Dedifferentiated amniotic fluid mesenchymal stem cell (primary cell): Measurements from ENCODE around the gene TOMM40L.
"Not testable (repeated sequence)": the region's sequence is repeated elsewhere in the genome, so short reads cannot be mapped to it uniquely, and the experiment has no call there.

Source experiments
- DNase-seq: peaks from one replicate; pipeline ENCODE4 v3.0.0-alpha.2; 2016; ENCODE audit errors: extremely low spot score

Gene TOMM40L

GRCh38 chr1:161222175-161223019, 3.5 kb upstream of the TOMM40L start:
- no peak for DNase-seq

GRCh38 chr1:161223805-161224694, 1.8 kb upstream of the TOMM40L start:
- DNase-seq: no peak

- DNase-seq: not testable (repeated sequence)
These were observed 1.2 kb upstream of the TOMM40L start for GRCh38 chr1:161224695-161225087.

GRCh38 chr1:161225178-161225533, 704 bp upstream of the TOMM40L start:
- no peak for DNase-seq

GRCh38 chr1:161226320-161226711, 456 bp downstream of the TOMM40L start:
- DNase-seq: no peak

DNA sequence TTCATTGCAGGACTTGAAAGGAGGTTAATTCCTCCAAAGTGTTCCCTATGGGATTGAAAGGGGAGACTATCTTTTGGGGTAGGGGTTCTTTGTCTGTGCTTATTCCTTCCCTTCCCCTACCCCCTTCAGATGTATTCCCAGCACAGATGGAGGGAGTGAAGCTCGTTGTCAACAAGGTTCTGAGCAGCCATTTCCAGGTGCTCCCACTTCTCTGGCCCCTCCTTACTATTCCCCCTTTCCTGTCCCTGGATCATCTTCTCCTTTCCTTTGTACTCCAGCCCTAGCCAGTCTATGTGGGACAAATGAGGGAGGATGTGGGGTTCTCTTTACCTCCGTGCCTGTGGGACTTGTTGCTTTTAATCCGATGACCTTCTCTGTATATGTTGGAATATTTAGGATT, 899 bp downstream of the TOMM40L start:
- DNase-seq: no peak

DNA sequence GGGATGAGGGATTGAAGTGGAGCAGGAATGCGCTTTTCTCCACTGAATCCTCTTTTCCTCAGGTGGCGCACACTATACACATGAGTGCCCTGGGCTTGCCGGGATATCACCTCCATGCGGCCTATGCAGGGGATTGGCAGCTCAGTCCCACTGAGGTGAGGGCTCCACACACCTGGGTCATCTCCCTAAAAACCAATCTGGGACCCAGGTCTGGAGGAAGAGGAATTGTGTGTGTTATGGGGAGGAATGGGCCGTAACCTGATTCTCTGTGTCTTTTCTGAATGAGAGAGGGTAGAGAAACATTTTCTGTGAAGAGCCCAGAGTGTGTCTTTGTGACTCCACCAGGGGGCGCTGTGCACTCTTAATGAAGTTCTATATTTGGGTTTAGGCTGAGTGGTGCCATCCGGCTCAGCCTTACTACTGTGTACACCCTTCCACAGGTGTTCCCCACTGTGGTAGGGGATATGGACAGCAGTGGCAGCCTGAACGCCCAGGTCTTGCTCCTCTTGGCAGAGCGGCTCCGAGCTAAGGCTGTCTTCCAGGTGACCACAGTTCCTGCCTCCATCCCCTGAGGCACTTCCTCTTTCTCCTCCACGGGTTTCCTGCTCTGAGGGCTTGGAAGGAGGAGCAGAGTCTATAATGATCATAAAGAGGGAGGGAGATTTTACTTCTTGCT, 1.5 kb downstream of the TOMM40L start:
- peak; percentile 75 for DNase-seq

DNA sequence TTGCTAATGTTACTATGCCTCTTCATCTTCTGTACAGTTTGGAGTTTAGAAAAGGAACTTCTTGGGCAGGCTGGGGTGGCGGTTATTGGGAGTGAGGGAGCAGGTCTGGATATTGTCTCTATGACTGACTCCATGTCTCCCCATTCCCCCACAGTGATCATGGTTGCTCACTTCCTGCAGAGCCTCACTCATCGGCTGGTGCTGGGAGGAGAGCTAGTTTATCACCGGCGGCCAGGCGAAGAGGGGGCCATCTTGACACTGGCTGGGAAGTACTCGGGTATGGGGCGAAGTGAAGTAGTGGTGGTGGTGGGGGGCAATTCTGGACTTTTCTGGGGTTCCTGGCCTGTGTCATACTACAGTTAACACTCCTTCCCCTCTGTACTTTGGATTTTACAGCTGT, 2.2 kb downstream of the TOMM40L start:
- no peak for DNase-seq

DNA sequence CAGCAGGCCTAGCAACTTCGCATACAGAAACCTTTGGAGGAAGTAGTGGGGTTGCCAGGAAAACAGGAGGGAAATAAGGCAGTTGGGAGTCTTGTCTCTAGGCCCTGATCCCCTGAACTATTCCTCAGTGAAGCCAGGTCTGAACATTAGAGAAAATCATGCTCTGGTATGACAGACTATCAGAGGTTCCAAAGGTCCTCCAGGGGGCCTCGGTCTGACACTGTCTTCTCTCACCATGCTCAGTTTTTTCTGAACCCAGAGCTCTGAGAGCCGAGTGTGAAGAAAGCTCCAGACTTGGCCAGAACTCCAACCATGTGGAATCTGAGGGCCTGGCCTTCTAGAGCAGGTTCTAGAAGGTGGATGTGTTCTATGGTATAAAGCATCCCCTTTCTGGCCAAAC, 4.0 kb downstream of the TOMM40L start:
- DNase-seq: no peak

DNA sequence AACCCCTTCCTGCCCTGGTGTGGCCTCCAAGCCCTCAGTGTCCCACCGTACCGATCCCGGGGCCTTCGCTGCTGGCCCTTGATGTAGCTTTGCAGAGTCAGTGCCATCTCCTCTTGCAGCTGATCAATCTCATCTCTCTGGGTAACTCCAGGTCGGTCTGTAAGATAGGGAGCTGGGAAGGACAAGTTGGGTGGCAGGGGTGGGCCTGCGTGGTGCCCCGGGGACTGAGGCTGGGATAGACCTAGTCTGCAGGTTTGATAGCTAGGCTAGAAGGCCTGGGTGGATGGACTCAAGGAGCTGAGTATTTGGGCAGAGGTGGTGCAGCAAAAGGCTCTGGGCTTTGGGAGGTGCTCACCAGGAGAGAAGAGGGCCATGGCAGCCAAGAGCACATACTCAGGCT, 4.9 kb downstream of the TOMM40L start:
- DNase-seq: no peak

- no peak for DNase-seq
These were observed 7.2 kb downstream of the TOMM40L start for GRCh38 chr1:161233102-161233501.

DNA sequence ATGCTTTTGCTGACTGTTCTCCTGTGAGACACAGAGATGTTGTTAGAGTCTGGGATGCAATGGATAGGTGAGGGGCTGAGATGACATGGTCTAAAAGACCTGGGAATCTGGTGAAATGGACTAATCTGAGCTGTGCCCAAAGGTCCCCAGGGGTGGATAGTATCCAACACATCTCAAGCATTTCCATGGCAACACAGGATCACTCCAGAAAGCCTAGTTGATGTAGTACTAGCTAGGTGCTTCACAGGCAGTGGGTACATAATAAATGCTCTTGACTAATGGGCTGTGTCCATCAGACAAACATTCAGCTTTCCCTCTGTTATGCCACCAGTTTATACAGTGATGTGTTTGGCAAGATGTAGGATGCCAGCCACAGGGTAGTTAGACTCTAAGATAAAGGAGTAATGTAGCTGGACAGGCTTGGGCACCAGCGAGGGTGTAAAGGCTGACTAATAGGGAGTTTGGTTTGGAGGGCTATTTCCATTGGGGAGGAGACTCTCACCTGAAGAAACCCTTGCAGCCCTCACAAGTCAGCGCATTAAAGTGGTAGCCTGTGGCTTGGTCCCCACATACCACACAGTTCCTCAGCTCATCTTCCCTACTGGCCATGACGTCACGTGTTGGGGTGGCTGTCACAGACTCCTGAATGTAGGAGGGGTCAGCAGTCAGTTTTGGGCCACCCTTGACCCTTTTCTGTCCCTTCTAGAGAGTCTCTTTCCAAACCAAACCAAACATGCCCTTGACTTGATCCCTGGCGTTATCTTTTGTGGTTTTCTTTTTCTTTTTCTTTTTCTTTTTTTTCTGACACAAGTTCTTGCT, 10.3 kb downstream of the TOMM40L start:
- no peak for DNase-seq

DNA sequence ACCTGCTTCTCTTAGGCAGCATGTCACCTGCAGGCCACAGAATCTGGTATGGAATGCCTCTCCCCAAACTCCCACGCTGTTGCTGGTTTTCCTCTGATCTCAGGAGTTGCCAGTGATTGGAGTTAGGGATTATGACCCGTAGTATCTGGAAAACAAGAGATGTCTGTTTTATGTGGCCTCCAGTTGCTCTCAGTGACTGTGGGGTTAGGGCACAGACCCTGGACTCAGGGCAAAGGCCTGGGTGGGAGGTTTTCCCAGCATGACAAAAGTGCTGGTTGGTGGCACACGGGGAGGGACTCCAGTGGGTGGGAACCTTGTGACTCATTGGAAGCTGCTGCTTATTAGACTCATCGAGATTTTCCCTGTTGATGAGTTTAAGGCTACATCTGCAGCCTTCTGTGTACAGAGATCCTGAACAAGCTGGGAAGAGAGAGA, 12.2 kb downstream of the TOMM40L start, which contains the start of gene NR1I3:
Gene NR1I3, minus strand, starts transcription at position 165 of the 435 bp plus-strand sequence. CDS start 1,638 bp downstream, outside the sequence.
- no peak for DNase-seq

DNA sequence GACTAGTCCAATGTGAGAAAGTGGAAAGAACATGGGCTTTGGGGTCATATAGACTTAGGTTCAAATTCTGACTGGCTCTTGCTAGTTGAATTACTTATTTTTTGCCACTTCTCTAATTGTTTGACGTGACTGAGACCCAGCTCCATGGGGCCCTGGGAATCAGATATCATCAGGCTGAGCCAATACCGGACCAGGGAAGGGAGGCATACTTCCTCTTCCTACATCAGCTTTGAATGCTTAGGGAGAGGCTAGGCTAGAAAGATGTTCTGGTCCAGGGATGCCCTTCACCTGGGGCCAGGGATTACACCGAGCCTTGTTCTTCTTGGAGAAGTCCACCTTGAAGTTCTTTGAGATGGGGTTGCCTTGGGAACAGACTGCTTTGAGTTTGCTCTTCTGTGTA, 15.8 kb downstream of the TOMM40L start:
- DNase-seq: no peak

DNA sequence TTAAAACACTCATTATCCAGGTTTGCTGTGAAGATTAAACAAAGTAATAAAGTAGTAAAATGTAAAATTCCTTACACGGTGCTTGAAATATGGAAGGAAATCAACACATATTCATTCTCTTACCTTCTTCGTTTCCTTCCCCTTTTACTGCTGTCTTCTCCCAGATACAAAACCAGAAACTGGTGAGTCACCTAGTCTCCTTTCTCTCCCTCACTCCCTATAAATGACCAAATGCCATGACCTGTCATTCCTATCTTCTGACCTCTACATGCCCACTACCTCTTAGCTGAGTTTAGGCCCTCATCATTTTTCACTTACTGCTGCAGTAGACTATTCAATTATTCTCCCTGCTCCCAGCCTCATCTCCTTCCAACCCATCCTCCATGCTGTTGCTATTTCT, 16.5 kb downstream of the TOMM40L start:
- DNase-seq: no peak

DNA sequence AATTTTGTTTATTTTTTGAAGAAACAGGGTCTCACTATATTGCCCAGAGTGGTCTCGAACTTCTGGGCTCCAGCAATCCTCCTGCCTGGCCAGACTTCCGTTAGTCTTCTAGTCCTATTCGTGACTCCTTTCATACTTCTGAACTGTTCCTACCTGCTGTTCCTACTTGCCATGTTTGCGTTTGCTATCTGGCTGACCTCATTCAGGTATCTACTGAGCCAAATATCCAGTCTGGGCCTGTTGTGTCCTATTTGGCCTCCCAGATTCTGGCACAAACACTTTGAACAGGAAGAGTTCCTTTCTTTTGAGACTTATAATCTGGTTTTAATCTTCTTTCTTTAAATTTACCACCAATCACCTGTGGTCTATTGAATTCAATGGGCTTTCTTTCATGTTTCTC, 19.0 kb downstream of the TOMM40L start:
- no peak for DNase-seq

- DNase-seq: not testable (repeated sequence)
These were observed 24.2 kb downstream of the TOMM40L start for GRCh38 chr1:161250100-161250499.

GRCh38 chr1:161250829-161251228, 25.0 kb downstream of the TOMM40L start:
- no peak for DNase-seq

GRCh38 chr1:161251579-161251978, 25.7 kb downstream of the TOMM40L start:
- no peak for DNase-seq

GRCh38 chr1:161255302-161255701, 29.4 kb downstream of the TOMM40L start:
- DNase-seq: not testable (repeated sequence)

- DNase-seq: not testable (repeated sequence)
These were observed 30.2 kb downstream of the TOMM40L start for GRCh38 chr1:161255955-161256520.
